IPS-15b (cell line): ENCODE data around the gene PHC2.
A peak's percentile ranks its signal among the peaks of the same experiment; 100 is the strongest.

Source experiments
- H3K27me3 ChIP-seq: one replicate; pipeline ENCODE4 v1.6.1; 2013; ENCODE audit warnings: low read length; ENCODE audit not compliant: control insufficient read depth, insufficient read depth
- H3K36me3 ChIP-seq: one replicate; pipeline ENCODE4 v1.6.1; 2013; ENCODE audit warnings: low read length; ENCODE audit not compliant: control insufficient read depth, insufficient read depth
- H3K4me1 ChIP-seq: one replicate; pipeline ENCODE4 v1.6.1; 2013; ENCODE audit warnings: mild to moderate bottlenecking, low read length; ENCODE audit not compliant: control insufficient read depth, insufficient read depth
- H3K4me3 ChIP-seq: one replicate; pipeline ENCODE4 v1.5.1; 2013; ENCODE audit warnings: low read depth, low read length
- H3K9ac ChIP-seq: one replicate; pipeline ENCODE4 v1.6.1; 2013; ENCODE audit warnings: low read depth, mild to moderate bottlenecking, low read length
- H3K9me3 ChIP-seq: one replicate; pipeline ENCODE4 v1.6.1; 2013; ENCODE audit warnings: mild to moderate bottlenecking, low read length; ENCODE audit not compliant: control insufficient read depth, insufficient read depth

PHC2 gene

GRCh38 chr1:33381977-33382376 is 48.9 kb downstream of the PHC2 start:
- Histone ChIP-seq H3K4me3 (no peak overlapping the region), H3K36me3 (no peaks in the 10 kb centered on the region), H3K27me3 (peaks cover 12% of the 10 kb centered on the region), H3K9me3 (no peaks in the 10 kb centered on the region), H3K9ac (no peak overlapping the region), H3K4me1 (no peaks in the 10 kb centered on the region)

GRCh38 chr1:33380811-33381210 is 50.1 kb downstream of the PHC2 start:
- Histone ChIP-seq H3K4me1 (no peaks in the 10 kb centered on the region), H3K9me3 (no peaks in the 10 kb centered on the region)

GRCh38 chr1:33379631-33380354 is 51.1 kb downstream of the PHC2 start:
- no peaks in the 10 kb centered on the region for H3K9me3 ChIP-seq
- H3K36me3 ChIP-seq = no peaks in the 10 kb centered on the region
- H3K27me3 ChIP-seq = peaks cover 12% of the 10 kb centered on the region
- no peak overlapping the region for H3K9ac ChIP-seq
- H3K4me1 ChIP-seq = no peaks in the 10 kb centered on the region
- H3K4me3 ChIP-seq = peak overlapping the region; percentile 8

More at GRCh38 chr1:33380811-33381210, 50.1 kb downstream of the PHC2 start:
- Histone ChIP-seq H3K4me3 (no peak overlapping the region), H3K27me3 (peaks cover 12% of the 10 kb centered on the region), H3K9ac (no peak overlapping the region), H3K36me3 (no peaks in the 10 kb centered on the region)

- Histone ChIP-seq H3K9me3 (no peaks in the 10 kb centered on the region), H3K4me1 (no peaks in the 10 kb centered on the region), H3K36me3 (no peaks in the 10 kb centered on the region), H3K4me3 (no peak overlapping the region), H3K9ac (no peak overlapping the region), H3K27me3 (peaks cover 12% of the 10 kb centered on the region)
These were observed 51.9 kb downstream of the PHC2 start for GRCh38 chr1:33378976-33379375.

- no peaks in the 10 kb centered on the region for H3K4me1 ChIP-seq
These were observed 52.4 kb downstream of the PHC2 start for GRCh38 chr1:33378524-33378923.

GRCh38 chr1:33377756-33378155 is 53.1 kb downstream of the PHC2 start:
- Histone ChIP-seq H3K9ac (no peak overlapping the region), H3K36me3 (no peaks in the 10 kb centered on the region), H3K4me1 (peaks cover under 1% of the 10 kb centered on the region), H3K9me3 (no peaks in the 10 kb centered on the region), H3K4me3 (no peak overlapping the region), H3K27me3 (peaks cover 12% of the 10 kb centered on the region)

More at GRCh38 chr1:33378524-33378923, 52.4 kb downstream of the PHC2 start:
- Histone ChIP-seq H3K9me3 (no peaks in the 10 kb centered on the region), H3K27me3 (peaks cover 12% of the 10 kb centered on the region), H3K9ac (no peak overlapping the region), H3K4me3 (no peak overlapping the region), H3K36me3 (no peaks in the 10 kb centered on the region)

GRCh38 chr1:33377013-33377412 is 53.9 kb downstream of the PHC2 start:
- Histone ChIP-seq H3K4me1 (peaks cover 3% of the 10 kb centered on the region), H3K36me3 (no peaks in the 10 kb centered on the region), H3K9ac (no peak overlapping the region), H3K9me3 (no peaks in the 10 kb centered on the region), H3K27me3 (peaks cover 12% of the 10 kb centered on the region), H3K4me3 (no peak overlapping the region)

- peaks cover 3% of the 10 kb centered on the region for H3K4me1 ChIP-seq
- no peaks in the 10 kb centered on the region for H3K9me3 ChIP-seq
- no peaks in the 10 kb centered on the region for H3K36me3 ChIP-seq
- H3K27me3 ChIP-seq = peaks cover 11% of the 10 kb centered on the region
- no peak overlapping the region for H3K9ac ChIP-seq
- H3K4me3 ChIP-seq = no peak overlapping the region
These were observed 55.6 kb downstream of the PHC2 start for GRCh38 chr1:33375316-33375715.

GRCh38 chr1:33374336-33375105 is 56.4 kb downstream of the PHC2 start:
- Histone ChIP-seq H3K36me3 (no peaks in the 10 kb centered on the region), H3K27me3 (peaks cover 6% of the 10 kb centered on the region), H3K4me3 (no peak overlapping the region), H3K4me1 (peaks cover 3% of the 10 kb centered on the region), H3K9ac (no peak overlapping the region), H3K9me3 (no peaks in the 10 kb centered on the region)

GRCh38 chr1:33373606-33374005 is 57.3 kb downstream of the PHC2 start:
- peaks cover 3% of the 10 kb centered on the region for H3K4me1 ChIP-seq
- H3K9ac ChIP-seq = no peak overlapping the region
- no peak overlapping the region for H3K4me3 ChIP-seq
- H3K27me3 ChIP-seq = peaks cover 9% of the 10 kb centered on the region
- H3K36me3 ChIP-seq = no peaks in the 10 kb centered on the region
- no peaks in the 10 kb centered on the region for H3K9me3 ChIP-seq

- H3K4me1 ChIP-seq = peaks cover 6% of the 10 kb centered on the region
- H3K4me3 ChIP-seq = no peak overlapping the region
- no peaks in the 10 kb centered on the region for H3K9me3 ChIP-seq
- H3K36me3 ChIP-seq = no peaks in the 10 kb centered on the region
- H3K9ac ChIP-seq = no peak overlapping the region
- peaks cover 9% of the 10 kb centered on the region for H3K27me3 ChIP-seq
These were observed 58.2 kb downstream of the PHC2 start for GRCh38 chr1:33372677-33373076.

GRCh38 chr1:33372162-33372561 is 58.7 kb downstream of the PHC2 start:
- Histone ChIP-seq H3K27me3 (peaks cover 9% of the 10 kb centered on the region), H3K4me3 (no peak overlapping the region), H3K9me3 (no peaks in the 10 kb centered on the region), H3K9ac (no peak overlapping the region), H3K4me1 (peaks cover 6% of the 10 kb centered on the region), H3K36me3 (no peaks in the 10 kb centered on the region)
